GM23248 (cell line): ENCODE data around the gene ZBTB6.

ENCODE experiments used
- EZH2 ChIP-seq: fragments of 200-600 bp; sonication (generic); IDR thresholded peaks from 2 replicates; pipeline ENCODE4 v1.6.1; 2018; ENCODE audit warnings: antibody characterized with exemption, mild to moderate bottlenecking; ENCODE audit not compliant: insufficient read depth, poor library complexity, severe bottlenecking
- EZH2phosphoT487 ChIP-seq: fragments of 200-600 bp; sonication (generic); IDR thresholded peaks from 2 replicates; pipeline ENCODE4 v1.6.1; 2018; ENCODE audit warnings: antibody characterized with exemption, moderate library complexity, mild to moderate bottlenecking, low read depth; ENCODE audit not compliant: insufficient read depth

- TF ChIP-seq EZH2phosphoT487: no peak
- no peak for TF ChIP-seq EZH2
Observed at GRCh38 chr9:122961139-122961538, 48.0 kb upstream of the ZBTB6 start.
